BJ (cell line): Measurements from ENCODE around the gene DUS1L. TPM values are rescaled to one million over a fixed set of nuclear protein-coding genes. Genes with fewer than 3 reads are reported as not detected.

Experiments
- CTCF ChIA-PET: fragments of 350-600 bp; formaldehyde crosslinking; extraction: SDS; loops from one replicate; lab custom pipeline; 2021; ENCODE audit warnings: antibody characterized with exemption, inconsistent platforms; lab: Yijun Ruan, JAX
- POLR2A ChIA-PET: fragments of 300-600 bp; sonication (Branson Sonifier 250); formaldehyde crosslinking; extraction: SDS; loops from one replicate; lab custom pipeline; 2021; ENCODE audit warnings: antibody characterized with exemption; lab: Charles Lee
- DNase-seq: peaks from one replicate; pipeline ENCODE4 v3.0.0-alpha.2; 2011; ENCODE audit warnings: low read depth
- H3K27me3 ChIP-seq: 2 replicates; pipeline ENCODE4 v1.6.0; 2011; ENCODE audit warnings: low read length; ENCODE audit not compliant: control insufficient read depth, insufficient read depth
- H3K36me3 ChIP-seq: 2 replicates; pipeline ENCODE4 v1.5.1; 2011; ENCODE audit warnings: low read length; ENCODE audit not compliant: control insufficient read depth, insufficient read depth
- H3K4me3 ChIP-seq: 2 replicates; pipeline ENCODE4 v1.5.1; 2011; ENCODE audit warnings: low read depth, mild to moderate bottlenecking, control low read depth, low read length
- polyA plus RNA-seq: library from polyadenylated mRNA; depleted of rRNA; stranded (reverse); fragments of >200 nt; gene quantifications from 2 replicates; pipeline ENCODE4 v1.2.3, GENCODE V29; 2011
- TF ChIP-seq, protein P1 (sequence below): IDR thresholded peaks from 2 replicates; pipeline ENCODE4 v1.5.1; 2011; ENCODE audit warnings: low read depth, mild to moderate bottlenecking, control low read depth, inconsistent platforms, low read length, moderate library complexity; ENCODE audit not compliant: insufficient read depth

Gene DUS1L
- polyA plus RNA-seq, 1 experiment = 47.6 TPM

DNA sequence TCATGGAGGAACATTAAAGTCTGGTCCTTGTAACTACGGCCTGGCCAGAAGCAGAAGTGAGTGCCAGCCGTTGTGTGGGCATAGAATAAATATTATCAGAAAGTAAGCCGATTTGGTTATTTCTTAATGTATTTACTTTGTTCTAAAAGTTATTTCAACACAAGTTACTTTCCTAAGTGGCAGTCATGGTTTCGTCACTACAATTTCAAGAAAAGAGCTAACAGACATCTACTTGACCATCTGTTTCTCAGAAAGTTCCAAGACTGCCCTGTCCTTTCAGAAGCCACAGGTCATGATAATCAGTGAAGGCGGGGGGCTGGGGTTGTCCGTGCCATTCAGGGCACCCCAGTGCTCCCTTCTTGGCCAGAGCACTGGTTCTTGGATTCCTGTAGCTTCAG lies 47.3 kb upstream of the DUS1L start:
- ChIA-PET CTCF (no interaction called here), POLR2A (no interaction called here)

DNA sequence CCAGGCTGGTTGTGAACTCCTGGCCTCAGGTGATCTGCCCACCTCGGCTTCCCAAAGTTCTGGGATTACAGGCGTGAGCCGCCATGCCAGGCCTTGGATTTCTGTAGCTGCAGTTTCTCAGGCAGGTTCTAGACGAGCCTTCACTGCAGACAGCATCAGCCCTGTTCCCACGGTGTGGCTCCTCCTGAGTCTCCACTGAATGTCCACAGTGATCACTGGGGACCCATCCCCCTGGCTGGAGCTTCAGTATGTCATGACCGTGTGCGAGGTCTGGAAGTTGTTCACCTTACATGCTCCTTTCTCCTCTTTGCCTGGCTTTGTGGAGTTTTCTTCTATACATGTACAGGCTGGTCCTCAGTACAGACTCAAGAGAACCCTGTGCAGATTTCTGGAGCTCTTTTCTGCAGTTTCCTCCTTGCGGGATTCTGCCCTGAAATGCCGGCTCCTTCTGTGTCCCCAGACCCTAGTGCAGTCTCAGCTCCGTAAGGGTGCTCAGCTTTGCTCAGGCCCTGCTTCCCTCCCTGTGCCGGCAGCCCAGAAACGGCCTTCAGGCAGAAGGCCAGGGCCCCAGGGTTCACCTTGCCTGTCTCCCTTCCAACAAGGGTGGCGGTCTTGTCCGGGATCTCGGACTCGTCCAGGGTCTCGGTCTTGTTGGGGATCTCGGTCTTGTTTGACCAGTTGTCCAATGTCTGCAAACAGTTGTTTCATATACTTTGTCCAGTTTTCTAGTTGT lies 46.7 kb upstream of the DUS1L start:
- H3K27me3 ChIP-seq = no peaks in the 10 kb centered on the region
- ChIA-PET CTCF (no interaction called here), POLR2A (no interaction called here)
- TF ChIP-seq, protein P1, sequence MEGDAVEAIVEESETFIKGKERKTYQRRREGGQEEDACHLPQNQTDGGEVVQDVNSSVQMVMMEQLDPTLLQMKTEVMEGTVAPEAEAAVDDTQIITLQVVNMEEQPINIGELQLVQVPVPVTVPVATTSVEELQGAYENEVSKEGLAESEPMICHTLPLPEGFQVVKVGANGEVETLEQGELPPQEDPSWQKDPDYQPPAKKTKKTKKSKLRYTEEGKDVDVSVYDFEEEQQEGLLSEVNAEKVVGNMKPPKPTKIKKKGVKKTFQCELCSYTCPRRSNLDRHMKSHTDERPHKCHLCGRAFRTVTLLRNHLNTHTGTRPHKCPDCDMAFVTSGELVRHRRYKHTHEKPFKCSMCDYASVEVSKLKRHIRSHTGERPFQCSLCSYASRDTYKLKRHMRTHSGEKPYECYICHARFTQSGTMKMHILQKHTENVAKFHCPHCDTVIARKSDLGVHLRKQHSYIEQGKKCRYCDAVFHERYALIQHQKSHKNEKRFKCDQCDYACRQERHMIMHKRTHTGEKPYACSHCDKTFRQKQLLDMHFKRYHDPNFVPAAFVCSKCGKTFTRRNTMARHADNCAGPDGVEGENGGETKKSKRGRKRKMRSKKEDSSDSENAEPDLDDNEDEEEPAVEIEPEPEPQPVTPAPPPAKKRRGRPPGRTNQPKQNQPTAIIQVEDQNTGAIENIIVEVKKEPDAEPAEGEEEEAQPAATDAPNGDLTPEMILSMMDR = no peak
- DNase-seq = no peak
- H3K4me3 ChIP-seq = no peak overlapping the region
- peaks cover 2% of the 10 kb centered on the region for H3K36me3 ChIP-seq

More for the DNA sequence above, 47.3 kb upstream of the DUS1L start:
- H3K27me3 ChIP-seq = no peaks in the 10 kb centered on the region
- H3K4me3 ChIP-seq = no peak overlapping the region
- no peak for DNase-seq
- TF ChIP-seq, protein P1 = no peak
- H3K36me3 ChIP-seq = peaks cover 2% of the 10 kb centered on the region

DNA sequence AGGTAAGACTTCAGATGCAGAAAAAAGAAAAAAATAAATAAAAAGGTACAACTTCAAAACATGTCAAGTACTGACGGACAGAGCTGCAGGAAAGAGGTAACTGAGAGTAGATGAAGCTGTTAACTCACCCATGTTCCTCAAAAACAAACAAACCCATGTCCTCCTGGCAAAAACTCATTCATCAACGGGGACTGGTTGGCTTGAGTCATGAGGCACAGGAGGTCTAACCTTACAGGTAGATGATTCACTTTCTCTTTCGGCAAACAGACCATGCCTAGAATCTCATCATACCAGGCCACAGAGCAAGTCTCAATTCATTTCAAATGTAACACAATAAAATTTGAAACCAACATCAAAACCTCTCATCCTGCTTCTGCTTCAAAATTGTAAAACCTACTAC lies 44.7 kb upstream of the DUS1L start:
- Histone ChIP-seq H3K36me3 (peaks cover 2% of the 10 kb centered on the region), H3K27me3 (no peaks in the 10 kb centered on the region), H3K4me3 (no peak overlapping the region)
- no peak for DNase-seq
- ChIA-PET CTCF (no interaction called here), POLR2A (no interaction called here)
- TF ChIP-seq, protein P1 = no peak

DNA sequence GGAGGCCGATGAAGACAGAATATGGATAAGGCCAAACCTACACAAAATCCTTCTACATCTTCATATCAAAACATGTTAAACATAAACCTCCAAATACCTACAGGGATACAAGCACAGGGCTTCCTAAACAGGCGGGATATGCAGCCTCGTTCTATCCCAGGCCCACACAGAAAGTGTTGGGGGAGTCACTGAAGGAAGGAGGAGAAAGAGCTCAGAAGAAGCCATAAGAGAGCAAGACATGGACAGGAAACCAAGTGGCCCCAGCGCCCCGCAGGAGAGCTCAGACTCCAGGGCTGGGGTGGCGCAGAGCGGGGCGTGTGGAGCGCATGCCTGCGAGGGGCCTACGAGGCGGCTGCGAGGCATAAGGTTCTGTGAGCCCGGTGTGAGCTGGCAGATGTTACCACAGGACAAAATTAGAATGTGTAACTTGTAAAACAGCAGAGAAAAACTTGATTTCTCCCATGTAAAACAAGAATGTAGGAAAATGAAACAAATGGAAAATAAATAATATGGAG lies 43.4 kb upstream of the DUS1L start:
- no peak for DNase-seq
- ChIA-PET CTCF (no interaction called here), POLR2A (no interaction called here)
- H3K27me3 ChIP-seq = no peaks in the 10 kb centered on the region
- H3K36me3 ChIP-seq = peaks cover 2% of the 10 kb centered on the region
- TF ChIP-seq, protein P1 = no peak
- no peak overlapping the region for H3K4me3 ChIP-seq

DNA sequence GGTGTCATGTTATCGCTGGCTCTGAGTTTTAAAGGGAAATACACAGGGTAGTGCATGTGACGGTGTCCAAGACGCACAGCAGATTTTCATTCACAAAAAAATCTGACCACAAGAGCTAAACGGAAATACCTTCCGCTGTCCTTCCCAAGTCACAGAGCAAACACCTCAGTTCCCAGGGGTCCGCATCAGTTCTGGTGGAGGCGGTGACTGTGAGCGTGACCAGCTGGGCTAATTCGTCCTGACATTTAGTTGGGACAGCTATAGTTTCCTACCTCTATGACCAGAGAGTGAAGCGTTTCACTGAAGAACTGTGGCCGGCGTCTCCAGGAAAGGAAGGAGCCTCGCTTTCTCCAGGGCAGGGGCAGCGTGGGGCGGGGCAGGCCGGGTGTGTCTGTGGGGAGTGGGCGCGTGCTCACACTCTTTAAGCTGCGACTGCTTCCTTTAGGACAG lies 42.9 kb upstream of the DUS1L start:
- Histone ChIP-seq H3K36me3 (peaks cover 2% of the 10 kb centered on the region; the same call in 1 of the 2 replicates), H3K4me3 (no peak overlapping the region), H3K27me3 (no peaks in the 10 kb centered on the region)
- POLR2A ChIA-PET = no interaction called here
- TF ChIP-seq, protein P1 = no peak
- CTCF ChIA-PET = no interaction called here
- no peak for DNase-seq
